GM18511 (cell line): Measurements from ENCODE around the gene TEX261.
A peak's percentile ranks its signal among the peaks of the same experiment; 100 is the strongest.
"Not testable (repeated sequence)": the region's sequence is repeated elsewhere in the genome, so short reads cannot be mapped to it uniquely, and the experiment has no call there.

ENCODE experiments used
- ATAC-seq: cut with Tn5 transposase; IDR thresholded peaks from one replicate; pipeline ENCODE4 v1.9.1; 2021; ENCODE audit warnings: mild to moderate bottlenecking, moderate library complexity; ENCODE audit not compliant: unreplicated experiment

TEX261 gene

GRCh38 chr2:71000780-71001591, 6.3 kb upstream of the TEX261 start:
- ATAC-seq: peak; percentile 97

- not testable (repeated sequence) for ATAC-seq
Observed at GRCh38 chr2:70999931-71000330, 5.3 kb upstream of the TEX261 start.

GRCh38 chr2:70999362-70999761, 4.7 kb upstream of the TEX261 start:
- no peak for ATAC-seq

- not testable (repeated sequence) for ATAC-seq
Observed at GRCh38 chr2:70998885-70999284, 4.2 kb upstream of the TEX261 start.

GRCh38 chr2:70995426-70995729, 705 bp upstream of the TEX261 start:
- ATAC-seq: peak; percentile 64

- ATAC-seq: peak; percentile 34
Observed at GRCh38 chr2:70994009-70994698, 519 bp downstream of the TEX261 start.

GRCh38 chr2:70992945-70993853, 1.5 kb downstream of the TEX261 start:
- no peak for ATAC-seq

GRCh38 chr2:70991742-70992141, 2.9 kb downstream of the TEX261 start:
- ATAC-seq: no peak

GRCh38 chr2:70991142-70991541, 3.5 kb downstream of the TEX261 start:
- ATAC-seq: no peak

GRCh38 chr2:70990216-70990615, 4.5 kb downstream of the TEX261 start:
- ATAC-seq: no peak

- no peak for ATAC-seq
Observed at GRCh38 chr2:70988726-70989648, 5.7 kb downstream of the TEX261 start.

- ATAC-seq: no peak
Observed at GRCh38 chr2:70988151-70988550, 6.5 kb downstream of the TEX261 start.

- ATAC-seq: no peak
Observed at GRCh38 chr2:70987386-70987785, 7.3 kb downstream of the TEX261 start.

GRCh38 chr2:70986499-70987189, 8.0 kb downstream of the TEX261 start:
- no peak for ATAC-seq

GRCh38 chr2:70985956-70986355, 8.7 kb downstream of the TEX261 start:
- no peak for ATAC-seq

- ATAC-seq: no peak
Observed at GRCh38 chr2:70985283-70985688, 9.4 kb downstream of the TEX261 start.

GRCh38 chr2:70984576-70985282, 9.9 kb downstream of the TEX261 start:
- peak; percentile 98 for ATAC-seq

GRCh38 chr2:70984228-70984575, 10.5 kb downstream of the TEX261 start:
- no peak for ATAC-seq

- ATAC-seq: no peak
Observed at GRCh38 chr2:70983506-70984227, 11.0 kb downstream of the TEX261 start.
